ENCODE results near the gene GNAS.

DNA sequence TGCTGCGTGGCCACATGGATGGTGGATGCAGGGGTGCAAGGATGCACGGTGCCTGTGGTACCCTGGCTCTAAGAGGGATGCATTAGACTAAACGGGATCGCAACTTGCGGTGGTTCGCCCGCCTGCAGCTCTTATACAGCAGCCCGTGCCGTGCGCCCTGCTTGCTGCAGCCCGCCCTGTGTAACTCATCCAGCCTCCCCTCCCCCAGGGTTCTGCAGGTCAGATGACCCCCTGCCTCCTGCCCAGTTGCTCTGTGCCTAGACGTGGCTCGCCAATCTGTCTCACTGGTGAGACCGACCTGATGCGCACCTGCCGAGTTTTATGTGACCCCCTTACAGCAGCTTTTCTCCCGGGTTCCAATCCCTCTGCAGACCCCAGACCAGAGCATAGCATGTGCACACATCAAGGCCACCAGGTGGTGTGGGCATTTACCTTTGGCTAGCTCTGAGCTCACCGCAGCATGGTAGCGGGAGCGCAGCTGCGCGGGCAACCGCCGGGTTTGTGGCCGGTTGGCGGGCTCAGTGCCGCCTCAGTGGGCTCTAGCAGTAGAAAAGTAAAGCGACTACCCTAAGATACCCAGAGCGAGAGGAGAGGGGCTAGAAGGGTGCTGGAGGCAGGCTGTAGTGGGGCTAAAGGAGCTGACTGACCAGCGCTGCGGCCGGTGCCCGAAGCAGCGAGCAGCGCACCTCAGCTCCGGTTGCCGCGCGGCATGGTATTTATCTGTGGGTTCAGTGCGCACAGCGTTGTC, 1.1 kb upstream of the GNAS start:
- TF ChIP-seq SUZ12 (IDR thresholded peaks at IDR 0.05; ENCODE audit: extremely low read depth, insufficient read depth, insufficient read length) (peak; percentile 81), YY1 (IDR thresholded peaks at IDR 0.05; ENCODE audit: insufficient read depth, insufficient read length) (no peak), ZNF274 (IDR thresholded peaks at IDR 0.05; ENCODE audit: low read depth, low read length) (no peak)

Data from NT2/D1 (cell line).